OCI-LY1 (cell line): Measurements from ENCODE around the gene SCN2B.

ENCODE experiments used
- H2AFZ ChIP-seq: fragments of 200-600 bp; sonication (generic), shearing (Covaris generic); 2 replicates; pipeline ENCODE4 v1.6.0; 2014; ENCODE audit warnings: antibody characterized with exemption, mild to moderate bottlenecking, low read length
- H3F3A ChIP-seq: fragments of 200-600 bp; sonication (generic), shearing (Covaris generic); 2 replicates; pipeline ENCODE4 v1.6.0; 2014; ENCODE audit warnings: mild to moderate bottlenecking, antibody characterized with exemption, low read length, moderate library complexity; ENCODE audit not compliant: insufficient read depth
- H3K27ac ChIP-seq: fragments of 200-600 bp; sonication (generic); 2 replicates; pipeline ENCODE4 v1.5.1; 2014; ENCODE audit warnings: low read length, mixed run types, mild to moderate bottlenecking, low read depth; ENCODE audit not compliant: poor library complexity, severe bottlenecking
- H3K27me3 ChIP-seq: fragments of 200-600 bp; sonication (generic); 2 replicates; pipeline ENCODE4 v1.6.0; 2014; ENCODE audit warnings: antibody characterized with exemption, mild to moderate bottlenecking, low read length, moderate library complexity; ENCODE audit not compliant: insufficient read depth
- H3K36me3 ChIP-seq: fragments of 200-600 bp; sonication (generic); 2 replicates; pipeline ENCODE4 v1.6.1; 2014; ENCODE audit warnings: mild to moderate bottlenecking, antibody characterized with exemption, low read length, moderate library complexity, mixed read lengths; ENCODE audit not compliant: insufficient read depth
- H3K4me1 ChIP-seq: fragments of 200-600 bp; sonication (generic); 2 replicates; pipeline ENCODE4 v1.5.1; 2014; ENCODE audit warnings: mild to moderate bottlenecking, low read length, moderate library complexity; ENCODE audit not compliant: insufficient read depth, severe bottlenecking
- H3K4me2 ChIP-seq: fragments of 200-600 bp; sonication (generic), shearing (Covaris generic); 2 replicates; pipeline ENCODE4 v1.6.1; 2014; ENCODE audit warnings: low read length
- H3K4me3 ChIP-seq: fragments of 200-600 bp; sonication (generic); 2 replicates; pipeline ENCODE4 v1.5.1; 2014; ENCODE audit warnings: low read length, low read depth, mild to moderate bottlenecking, mixed read lengths; ENCODE audit not compliant: poor library complexity, severe bottlenecking
- H3K79me2 ChIP-seq: fragments of 200-600 bp; shearing (Covaris generic); 2 replicates; pipeline ENCODE4 v1.6.1; 2016; ENCODE audit warnings: mixed run types, low read length, mixed read lengths; ENCODE audit not compliant: insufficient read depth
- H3K9ac ChIP-seq: fragments of 200-600 bp; sonication (generic), shearing (Covaris generic); 2 replicates; pipeline ENCODE4 v1.6.1; 2014; ENCODE audit warnings: mild to moderate bottlenecking, low read length, mixed read lengths
- H3K9me2 ChIP-seq: fragments of 200-600 bp; sonication (generic), shearing (Covaris generic); 2 replicates; pipeline ENCODE4 v1.6.1; 2014; ENCODE audit warnings: low read depth, mild to moderate bottlenecking, low read length, mixed read lengths
- H3K9me3 ChIP-seq: fragments of 200-600 bp; shearing (Covaris generic); 2 replicates; pipeline ENCODE4 v1.6.1; 2014; ENCODE audit warnings: low read length, mixed read lengths
- H4K20me1 ChIP-seq: fragments of 200-600 bp; sonication (generic), shearing (Covaris generic); 2 replicates; pipeline ENCODE4 v1.6.0; 2016; ENCODE audit warnings: mild to moderate bottlenecking, low read length; ENCODE audit not compliant: insufficient read depth
- EZH2 ChIP-seq: fragments of 200-600 bp; sonication (generic), shearing (Covaris generic); IDR thresholded peaks from 2 replicates; pipeline ENCODE4 v1.8.0; 2017; ENCODE audit warnings: borderline replicate concordance, mixed run types, mild to moderate bottlenecking, antibody characterized with exemption, low read length, moderate library complexity, mixed read lengths
- TF ChIP-seq, protein P1 (sequence below): fragments of 200-600 bp; sonication (generic), shearing (Covaris generic); IDR thresholded peaks from 2 replicates; pipeline ENCODE4 v1.5.1; 2017; ENCODE audit warnings: mild to moderate bottlenecking, antibody characterized with exemption, low read length, moderate library complexity, mixed read lengths

SCN2B gene

DNA sequence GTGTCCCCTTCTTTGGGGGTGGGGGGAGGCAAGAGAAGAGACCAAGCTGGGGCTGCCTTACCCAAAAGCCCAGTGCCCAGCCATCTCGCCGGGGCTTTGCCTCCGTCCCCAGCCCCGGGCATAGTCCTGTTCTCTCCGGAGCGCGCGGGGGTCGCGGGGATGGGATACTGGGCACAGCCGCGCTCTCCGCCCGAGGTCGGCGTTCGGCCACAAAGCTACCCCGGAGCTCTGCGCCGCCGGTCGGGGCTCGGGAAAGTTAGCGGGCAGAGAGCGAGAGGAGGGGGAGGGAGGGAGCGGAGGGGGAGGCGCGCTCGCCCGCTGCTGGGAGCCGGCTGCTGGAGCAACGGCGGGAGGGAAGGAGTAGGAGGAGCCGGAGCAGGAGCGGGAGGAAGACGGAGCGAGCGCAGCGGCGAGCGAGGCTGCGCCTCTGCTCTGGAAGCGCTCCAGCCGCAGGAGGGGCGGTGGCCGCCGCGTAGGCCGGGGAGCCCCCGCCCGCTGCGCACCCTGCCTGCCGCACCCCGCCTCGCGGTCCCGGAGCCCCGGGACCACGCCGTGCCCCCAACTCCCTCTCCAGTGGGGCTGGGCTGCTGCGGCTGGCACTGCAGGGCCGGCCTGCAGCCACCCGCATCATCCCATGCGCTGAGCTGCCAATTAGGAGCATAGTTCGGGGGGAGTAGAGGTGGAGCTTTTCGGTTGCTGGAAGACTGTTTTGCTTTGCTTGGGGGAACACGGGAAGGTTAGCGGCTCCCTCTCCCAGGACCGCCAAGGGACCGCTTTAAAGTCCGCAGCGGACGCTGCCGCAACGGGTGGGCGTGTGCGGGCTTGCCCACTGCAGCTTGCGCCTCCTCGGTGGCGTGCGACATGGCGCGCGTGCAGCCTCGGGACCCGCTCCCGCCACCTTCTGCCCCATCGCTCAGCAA lies 23.6 kb downstream of the SCN2B start, which contains the start of gene SCN4B:
TSS of gene SCN4B (minus strand) at position 272 of the 920 bp plus-strand sequence. CDS start at position 122, 150 bp downstream.
- H3K36me3 ChIP-seq, result no peaks in the 10 kb centered on the region
- H3K79me2 ChIP-seq, result no peaks in the 10 kb centered on the region
- TF ChIP-seq, protein P1, sequence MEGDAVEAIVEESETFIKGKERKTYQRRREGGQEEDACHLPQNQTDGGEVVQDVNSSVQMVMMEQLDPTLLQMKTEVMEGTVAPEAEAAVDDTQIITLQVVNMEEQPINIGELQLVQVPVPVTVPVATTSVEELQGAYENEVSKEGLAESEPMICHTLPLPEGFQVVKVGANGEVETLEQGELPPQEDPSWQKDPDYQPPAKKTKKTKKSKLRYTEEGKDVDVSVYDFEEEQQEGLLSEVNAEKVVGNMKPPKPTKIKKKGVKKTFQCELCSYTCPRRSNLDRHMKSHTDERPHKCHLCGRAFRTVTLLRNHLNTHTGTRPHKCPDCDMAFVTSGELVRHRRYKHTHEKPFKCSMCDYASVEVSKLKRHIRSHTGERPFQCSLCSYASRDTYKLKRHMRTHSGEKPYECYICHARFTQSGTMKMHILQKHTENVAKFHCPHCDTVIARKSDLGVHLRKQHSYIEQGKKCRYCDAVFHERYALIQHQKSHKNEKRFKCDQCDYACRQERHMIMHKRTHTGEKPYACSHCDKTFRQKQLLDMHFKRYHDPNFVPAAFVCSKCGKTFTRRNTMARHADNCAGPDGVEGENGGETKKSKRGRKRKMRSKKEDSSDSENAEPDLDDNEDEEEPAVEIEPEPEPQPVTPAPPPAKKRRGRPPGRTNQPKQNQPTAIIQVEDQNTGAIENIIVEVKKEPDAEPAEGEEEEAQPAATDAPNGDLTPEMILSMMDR, result no peak
- no peak for TF ChIP-seq EZH2
- H3K4me3 ChIP-seq, result no peak within 1 kb of the TSS
- no peak within 1 kb of the TSS for H3K27ac ChIP-seq
- no peaks in the 10 kb centered on the region for H3K4me1 ChIP-seq
- no peak within 1 kb of the TSS for H3K9ac ChIP-seq
- H3F3A ChIP-seq, result no peaks in the 10 kb centered on the region
- H3K4me2 ChIP-seq, result no peak within 1 kb of the TSS
- no peaks in the 10 kb centered on the region for H3K9me2 ChIP-seq
- no peaks in the 10 kb centered on the region for H4K20me1 ChIP-seq
- H3K9me3 ChIP-seq, result no peaks in the 10 kb centered on the region
- H3K27me3 ChIP-seq, result no peaks in the 10 kb centered on the region
- H2AFZ ChIP-seq, result no peak within 1 kb of the TSS

DNA sequence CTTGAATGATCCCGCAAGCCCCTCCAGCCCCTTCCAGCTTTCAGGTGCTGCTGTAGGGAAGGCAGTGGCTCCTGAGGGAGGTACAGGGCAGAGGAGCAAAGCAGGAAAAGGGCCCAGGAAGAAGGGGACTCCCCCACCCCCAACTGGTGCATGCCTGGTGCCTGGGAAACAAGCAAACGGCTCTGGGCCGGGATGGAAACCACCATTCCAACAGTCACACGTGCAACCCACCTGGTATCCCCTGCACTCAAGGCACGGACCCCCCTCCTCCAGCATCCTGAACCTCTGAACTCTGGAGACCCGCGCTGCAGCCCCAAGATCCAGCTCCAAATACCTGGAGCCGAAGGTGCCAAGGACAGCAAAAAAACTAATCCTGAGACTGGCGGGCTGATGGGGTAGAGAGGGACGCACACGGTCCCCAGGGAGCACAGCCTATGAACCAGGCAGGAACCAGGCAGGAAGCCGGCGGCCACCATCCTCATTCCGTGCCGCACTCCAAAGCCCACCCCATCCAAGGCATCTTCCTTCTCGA lies 24.4 kb downstream of the SCN2B start:
- no peak overlapping the region for H3K9ac ChIP-seq
- H3K9me3 ChIP-seq, result no peaks in the 10 kb centered on the region
- H3F3A ChIP-seq, result no peaks in the 10 kb centered on the region
- no peak overlapping the region for H3K4me3 ChIP-seq
- H4K20me1 ChIP-seq, result no peaks in the 10 kb centered on the region
- no peaks in the 10 kb centered on the region for H3K9me2 ChIP-seq
- H3K4me2 ChIP-seq, result no peak overlapping the region
- TF ChIP-seq EZH2, result no peak
- TF ChIP-seq, protein P1, result no peak
- H3K4me1 ChIP-seq, result no peaks in the 10 kb centered on the region
- no peaks in the 10 kb centered on the region for H3K79me2 ChIP-seq
- no peak overlapping the region for H3K27ac ChIP-seq
- no peaks in the 10 kb centered on the region for H3K27me3 ChIP-seq
- H2AFZ ChIP-seq, result no peak overlapping the region
- no peaks in the 10 kb centered on the region for H3K36me3 ChIP-seq

DNA sequence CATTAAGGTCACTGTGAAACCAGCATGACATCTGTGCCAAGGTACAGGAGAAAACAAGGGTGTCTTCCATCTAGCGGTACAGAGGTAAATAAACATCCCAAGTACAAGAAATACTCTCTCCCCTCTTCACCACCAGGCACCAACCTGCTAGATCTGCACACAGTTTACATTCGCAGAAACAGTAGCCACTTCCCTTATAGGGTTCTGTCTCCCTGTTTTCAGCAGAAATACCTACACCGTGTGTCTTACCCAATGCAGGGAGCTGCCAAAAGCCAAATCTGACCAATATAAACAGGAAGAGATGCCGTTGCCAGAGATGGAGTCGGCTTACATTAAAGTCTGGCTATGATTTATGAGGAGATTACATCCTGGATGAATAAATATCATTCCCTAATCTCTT lies 25.0 kb downstream of the SCN2B start:
- Histone ChIP-seq H4K20me1 (no peaks in the 10 kb centered on the region), H3K4me1 (no peaks in the 10 kb centered on the region), H3K79me2 (no peaks in the 10 kb centered on the region), H3K4me2 (no peak overlapping the region), H3K27ac (no peak overlapping the region), H3K36me3 (no peaks in the 10 kb centered on the region), H3K9me2 (no peaks in the 10 kb centered on the region), H3K27me3 (no peaks in the 10 kb centered on the region), H3K9ac (no peak overlapping the region), H2AFZ (no peak overlapping the region), H3F3A (no peaks in the 10 kb centered on the region), H3K9me3 (no peaks in the 10 kb centered on the region), H3K4me3 (no peak overlapping the region)
- TF ChIP-seq EZH2, result no peak
- TF ChIP-seq, protein P1, result no peak
